HEK293 (cell line): Measurements from ENCODE around the gene TIRAP.

ENCODE experiments used
- CTCF ChIA-PET: fragments of 350-600 bp; formaldehyde crosslinking; extraction: SDS; loops from one replicate; lab custom pipeline; 2021; ENCODE audit warnings: antibody characterized with exemption; lab: Yijun Ruan, JAX
- POLR2A ChIA-PET: fragments of 300-600 bp; formaldehyde crosslinking; extraction: SDS; loops from one replicate; lab custom pipeline; 2020; ENCODE audit warnings: antibody characterized with exemption, inconsistent platforms; lab: Yijun Ruan, JAX
- H3K27ac ChIP-seq: fragments of 200-500 bp; sonication (Bioruptor generic); 2 replicates; pipeline ENCODE4 v1.5.1; 2014; ENCODE audit warnings: low read depth, low read length, control low read depth, inconsistent platforms; ENCODE audit errors: extremely low read depth
- H3K36me3 ChIP-seq, 2 experiments: fragments of 200-500 bp in 1 of 2; sonication (Bioruptor generic) in 1 of 2; 1 replicate in 1 of 2; 2 replicates in 1 of 2; pipeline ENCODE4 v1.5.1; 2014 to 2017; ENCODE audit warnings: inconsistent platforms in 2 of 2, low read length in 2 of 2; ENCODE audit not compliant: control insufficient read depth in 2 of 2, insufficient read depth in 1 of 2
- H3K4me1 ChIP-seq: fragments of 200-500 bp; sonication (Bioruptor generic); 2 replicates; pipeline ENCODE4 v1.5.1; 2014; ENCODE audit warnings: mild to moderate bottlenecking, low read length, inconsistent platforms; ENCODE audit not compliant: control insufficient read depth, insufficient read depth
- H3K4me3 ChIP-seq: 2 replicates; pipeline ENCODE4 v1.5.1; 2011; ENCODE audit warnings: low read depth, mild to moderate bottlenecking, control low read depth, low read length, moderate library complexity
- H3K9me3 ChIP-seq: fragments of 200-500 bp; sonication (Bioruptor generic); 2 replicates; pipeline ENCODE4 v1.5.1; 2014; ENCODE audit warnings: low read depth, low read length, inconsistent platforms; ENCODE audit not compliant: control insufficient read depth, insufficient read depth
- HIC1 ChIP-seq: fragments of 450-650 bp; formaldehyde crosslinking; IDR thresholded peaks from 2 replicates; pipeline ENCODE4 v1.5.1; 2016; ENCODE audit warnings: missing biosample characterization, missing genetic modification characterization
- IKZF3 ChIP-seq: fragments of 450-650 bp; IDR thresholded peaks from 2 replicates; pipeline ENCODE4 v1.5.0; 2018; ENCODE audit warnings: missing biosample characterization, mild to moderate bottlenecking, missing genetic modification characterization, moderate library complexity
- PRDM2 ChIP-seq: fragments of 450-650 bp; formaldehyde crosslinking; IDR thresholded peaks from 2 replicates; pipeline ENCODE4 v1.5.1; 2016; ENCODE audit warnings: missing biosample characterization, missing genetic modification characterization, borderline replicate concordance
- PRDM4 ChIP-seq: fragments of 450-650 bp; formaldehyde crosslinking; IDR thresholded peaks from 2 replicates; pipeline ENCODE4 v1.5.1; 2017; ENCODE audit warnings: missing biosample characterization, missing genetic modification characterization
- SALL2 ChIP-seq: fragments of 450-650 bp; formaldehyde crosslinking; IDR thresholded peaks from 2 replicates; pipeline ENCODE4 v1.5.0; 2017; ENCODE audit warnings: missing biosample characterization, mild to moderate bottlenecking, missing genetic modification characterization, borderline replicate concordance
- SCRT2 ChIP-seq: fragments of 450-650 bp; formaldehyde crosslinking; IDR thresholded peaks from 2 replicates; pipeline ENCODE4 v1.5.1; 2016; ENCODE audit warnings: missing biosample characterization, missing genetic modification characterization
- ZBTB26 ChIP-seq: fragments of 450-650 bp; formaldehyde crosslinking; optimal IDR thresholded peaks from 2 replicates; pipeline ENCODE3; 2016; ENCODE audit warnings: missing biosample characterization, mild to moderate bottlenecking, missing genetic modification characterization
- ZNF140 ChIP-seq: fragments of 450-650 bp; formaldehyde crosslinking; IDR thresholded peaks from 2 replicates; pipeline ENCODE4 v1.5.1; 2016; ENCODE audit warnings: missing biosample characterization, missing genetic modification characterization
- ZNF324 ChIP-seq: fragments of 450-650 bp; formaldehyde crosslinking; IDR thresholded peaks from 2 replicates; pipeline ENCODE4 v1.5.1; 2016; ENCODE audit warnings: missing biosample characterization, missing genetic modification characterization
- ZNF473 ChIP-seq: fragments of 450-650 bp; formaldehyde crosslinking; IDR thresholded peaks from 2 replicates; pipeline ENCODE4 v1.5.1; 2017; ENCODE audit warnings: missing biosample characterization, missing genetic modification characterization
- ZNF561 ChIP-seq: fragments of 450-650 bp; IDR thresholded peaks from 2 replicates; pipeline ENCODE4 v1.5.1; 2018; ENCODE audit warnings: missing biosample characterization, missing genetic modification characterization, borderline replicate concordance
- ZNF571 ChIP-seq: fragments of 450-650 bp; formaldehyde crosslinking; IDR thresholded peaks from 2 replicates; pipeline ENCODE4 v1.5.0; 2017; ENCODE audit warnings: missing biosample characterization, missing genetic modification characterization
- ZNF791 ChIP-seq: fragments of 450-650 bp; formaldehyde crosslinking; IDR thresholded peaks from 2 replicates; pipeline ENCODE4 v1.5.1; 2016; ENCODE audit warnings: missing biosample characterization, missing genetic modification characterization
- ZSCAN16 ChIP-seq: fragments of 450-650 bp; formaldehyde crosslinking; IDR thresholded peaks from 2 replicates; pipeline ENCODE4 v1.5.1; 2016; ENCODE audit warnings: missing biosample characterization, missing genetic modification characterization

TIRAP gene

GRCh38 chr11:126281245-126281644, 1.6 kb upstream of the TIRAP start (continued):
- TF ChIP-seq SCRT2 (tag by site-specific recombination) (no peak), SALL2 (tag by site-specific recombination) (no peak), ZNF140 (tag by site-specific recombination) (no peak), ZNF571 (tag by site-specific recombination) (no peak), ZNF791 (tag by site-specific recombination) (no peak), ZBTB26 (tag by site-specific recombination) (no peak), ZSCAN16 (no peak), HIC1 (tag by site-specific recombination) (no peak), ZNF324 (tag by site-specific recombination) (no peak), ZNF473 (no peak)
- TF ChIP-seq, all 188 proteins: peak for 0

- Histone ChIP-seq H3K4me1 (no peaks in the 10 kb centered on the region; the same call in 1 of the 2 replicates), H3K36me3 (peaks cover 0 to 22% of the 10 kb centered on the region in 2 experiments; a peak in 1 of 3 replicates), H3K9me3 (no peaks in the 10 kb centered on the region), H3K27ac (no peak overlapping the region), H3K4me3 (no peak overlapping the region)
- CTCF ChIA-PET = no interaction called here
- TF ChIP-seq IKZF3 (tag by site-specific recombination) = no peak
- TF ChIP-seq PRDM4 = no peak
- no peak for TF ChIP-seq ZNF561 (tag by site-specific recombination)
- no peak for TF ChIP-seq PRDM2 (tag by site-specific recombination)
- POLR2A ChIA-PET = interaction anchor here (3.6 kb wide), 1 partner anchor 11 kb away, joined by 24 read pairs; the partner anchor contains the start of genes FOXRED1 and SRPRA
These were observed 1.2 kb upstream of the TIRAP start for GRCh38 chr11:126281666-126282175.
